Stomach smooth muscle (tissue), 2 donors: ENCODE measurements around the gene MTMR4.
"Not testable (repeated sequence)": the region's sequence is repeated elsewhere in the genome, so short reads cannot be mapped to it uniquely, and the experiment has no call there.

Experiments used
- H3K27ac ChIP-seq: one replicate; pipeline ENCODE4 v1.7.0; 2013; ENCODE audit warnings: mild to moderate bottlenecking, low read length, inconsistent platforms
- H3K27me3 ChIP-seq, 2 donors: one replicate each; pipeline ENCODE4 v1.7.0; 2013; ENCODE audit warnings: low read length in 2 of 2; ENCODE audit not compliant: insufficient read depth in 2 of 2, control insufficient read depth in 1 of 2
- H3K36me3 ChIP-seq, 2 donors: one replicate each; pipeline ENCODE4 v1.7.0; 2013; ENCODE audit warnings: low read length in 2 of 2; ENCODE audit not compliant: control insufficient read depth in 2 of 2, insufficient read depth in 2 of 2
- H3K4me1 ChIP-seq: one replicate; pipeline ENCODE4 v1.7.0; 2013; ENCODE audit warnings: low read length; ENCODE audit not compliant: control insufficient read depth, insufficient read depth
- H3K4me3 ChIP-seq, 2 donors: one replicate each; pipeline ENCODE4 v1.7.0; 2013; ENCODE audit warnings: low read length in 2 of 2
- H3K9ac ChIP-seq, 2 donors: one replicate each; pipeline ENCODE4 v1.7.0; 2013; ENCODE audit warnings: low read length in 2 of 2, mild to moderate bottlenecking in 1 of 2
- H3K9me3 ChIP-seq, 2 donors: one replicate each; pipeline ENCODE4 v1.7.0; 2013; ENCODE audit warnings: low read length in 2 of 2; ENCODE audit not compliant: control insufficient read depth in 2 of 2
- donor health status: healthy.
- donor health status: Pancreatic carcinoma.

Gene MTMR4

DNA sequence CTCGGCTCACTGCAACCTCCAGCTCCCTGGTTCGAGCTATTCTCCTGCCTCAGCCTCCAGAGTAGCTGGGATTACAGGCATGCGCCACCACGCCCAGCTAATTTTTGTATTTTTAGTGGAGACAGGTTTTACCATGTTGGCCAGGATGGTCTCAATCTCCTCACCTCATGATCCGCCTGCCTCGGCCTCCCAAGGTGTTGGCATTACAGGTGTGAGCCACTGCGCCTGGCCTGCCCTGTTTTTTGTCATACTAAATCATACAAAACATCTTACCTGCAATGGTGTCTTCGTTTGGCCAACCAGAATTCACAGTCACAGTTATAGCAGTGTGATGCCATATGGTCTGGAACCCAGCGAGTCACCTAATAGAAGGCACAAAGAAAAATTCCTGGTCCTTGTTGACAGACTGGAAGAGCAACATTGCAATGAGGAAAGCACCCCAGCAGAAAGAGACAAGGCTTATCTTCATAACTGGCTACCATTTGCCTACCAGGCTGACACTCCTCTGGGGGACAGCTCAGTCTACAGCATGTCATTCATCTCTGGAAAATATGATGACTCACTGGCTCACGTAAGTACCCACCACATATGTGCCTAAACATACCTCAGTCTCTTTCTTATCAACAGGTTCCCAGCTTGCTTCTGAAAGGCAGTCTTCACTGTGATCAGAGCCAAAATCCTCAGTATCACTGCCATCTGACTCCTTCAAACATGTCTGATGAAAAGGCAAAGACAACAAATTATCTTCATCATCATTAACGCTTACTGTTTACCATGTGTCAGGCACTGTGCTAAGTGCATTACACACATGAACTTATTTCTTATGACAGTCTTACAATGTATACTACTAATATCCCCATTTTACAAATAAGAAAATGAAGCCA is 22.0 kb downstream of the MTMR4 start:
- Histone ChIP-seq H3K27ac (no peak overlapping the region), H3K36me3 (peaks cover 59 to 61% of the 10 kb centered on the region in 2 donors), H3K4me1 (peaks cover 3% of the 10 kb centered on the region), H3K27me3 (no peaks in the 10 kb centered on the region), H3K9me3 (no peaks in the 10 kb centered on the region), H3K9ac (no peak overlapping the region), H3K4me3 (no peak overlapping the region)

DNA sequence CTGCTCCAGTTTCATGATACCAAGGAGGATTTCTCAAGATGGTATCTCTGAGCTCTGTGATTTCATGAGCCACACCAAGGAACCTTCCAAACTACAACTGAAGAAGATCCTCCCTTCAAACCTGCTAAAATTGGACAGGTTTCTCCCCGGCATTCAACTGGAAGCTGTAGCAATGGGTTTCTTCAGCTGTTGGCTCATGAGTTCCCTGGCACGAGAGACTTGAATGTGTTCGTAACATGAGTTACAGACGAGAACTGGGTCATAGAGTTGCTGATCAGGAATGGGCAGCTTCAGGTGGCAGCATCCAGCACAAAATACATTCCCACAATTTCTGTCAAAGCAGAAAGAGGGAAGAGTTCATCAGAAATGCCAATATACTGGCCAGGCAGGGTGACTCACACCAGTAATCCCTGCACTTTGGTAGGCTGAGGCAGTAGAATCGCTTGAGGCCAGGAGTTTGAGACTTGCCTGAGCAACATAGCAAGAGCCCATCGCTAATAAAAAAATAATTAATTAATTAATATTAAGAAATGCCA is 22.9 kb downstream of the MTMR4 start:
- Histone ChIP-seq H3K36me3 (peaks cover 53 to 58% of the 10 kb centered on the region in 2 donors), H3K4me3 (no peak overlapping the region), H3K27me3 (no peaks in the 10 kb centered on the region), H3K9me3 (no peaks in the 10 kb centered on the region), H3K27ac (no peak overlapping the region), H3K9ac (no peak overlapping the region), H3K4me1 (peaks cover 3% of the 10 kb centered on the region)

DNA sequence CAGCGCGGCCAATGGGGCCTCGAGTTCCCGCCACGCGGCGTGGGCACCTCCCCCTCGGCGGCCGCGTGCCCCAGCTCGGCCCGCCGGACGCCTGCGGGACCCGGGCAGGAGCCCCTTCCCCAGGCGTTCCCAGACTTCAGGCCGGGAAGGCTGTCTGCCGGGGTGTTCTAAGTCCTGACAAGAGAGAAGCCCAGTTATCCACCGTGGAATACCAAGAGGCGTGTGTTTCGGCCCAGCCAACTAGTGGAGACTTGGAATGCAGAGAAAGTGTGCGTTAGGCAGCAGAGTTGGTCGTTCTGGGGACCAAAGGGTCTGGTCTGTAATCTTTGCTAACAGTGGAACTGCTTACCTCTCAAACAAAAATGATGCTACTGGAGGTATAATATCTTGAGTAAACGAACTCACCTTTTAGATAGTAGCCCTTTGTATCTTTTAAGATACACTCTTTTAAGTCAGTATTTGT is 26.0 kb downstream of the MTMR4 start:
- H3K27me3 ChIP-seq = no peaks in the 10 kb centered on the region
- no peaks in the 10 kb centered on the region for H3K9me3 ChIP-seq
- H3K9ac ChIP-seq = no peak overlapping the region
- peaks cover 28 to 31% of the 10 kb centered on the region in 2 donors for H3K36me3 ChIP-seq
- H3K4me1 ChIP-seq = peaks cover 3% of the 10 kb centered on the region
- H3K4me3 ChIP-seq = no peak overlapping the region
- H3K27ac ChIP-seq = no peak overlapping the region

DNA sequence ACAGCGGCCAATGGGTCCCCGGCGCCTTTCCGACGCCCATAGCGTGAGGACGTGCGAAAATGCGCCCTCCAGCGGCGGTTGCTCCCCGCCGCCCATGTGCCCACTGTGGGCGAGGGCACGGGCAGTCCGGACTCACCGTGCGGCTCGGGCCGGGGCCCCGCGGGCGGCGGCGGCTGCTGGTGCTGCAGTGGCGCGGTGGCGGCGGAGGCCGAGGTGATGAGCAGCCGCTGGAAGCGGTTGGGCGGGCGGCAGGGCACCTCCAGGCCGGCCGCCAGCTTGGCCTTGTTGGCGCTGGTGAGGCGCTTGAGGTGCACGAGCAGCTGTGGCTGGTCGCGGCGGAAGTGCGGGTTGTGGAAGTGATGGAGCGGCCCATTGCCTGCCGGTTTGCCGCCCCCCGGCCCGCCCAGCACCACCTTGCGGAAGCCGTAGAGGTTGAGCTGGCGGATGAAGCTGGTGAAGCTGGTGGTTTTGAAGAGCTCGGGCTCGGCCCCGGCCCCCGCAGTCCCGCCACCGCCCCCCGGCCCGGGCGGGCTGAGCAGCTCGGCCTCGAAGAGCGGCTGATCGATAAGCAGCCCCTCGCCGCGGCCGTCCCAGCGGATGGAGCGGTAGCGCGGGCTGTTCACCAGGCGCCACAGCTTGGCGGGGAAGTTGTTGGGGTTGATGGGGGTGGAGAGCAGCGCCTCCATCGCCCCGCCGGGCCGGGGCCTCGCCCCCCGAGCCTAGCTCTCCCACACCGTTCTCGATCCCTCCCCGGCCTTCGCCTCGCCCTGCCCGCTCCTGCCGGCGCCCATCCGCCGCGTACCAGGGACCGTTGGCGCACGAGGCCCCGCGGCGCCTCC is 26.6 kb downstream of the MTMR4 start, which contains the start of gene HSF5:
TSS of gene HSF5 (minus strand) at position 820 of the 839 bp plus-strand sequence. CDS start at position 686, 134 bp downstream.
- peak within 1 kb of the TSS in 1 of 2 donors; percentile 44 for H3K4me3 ChIP-seq

DNA sequence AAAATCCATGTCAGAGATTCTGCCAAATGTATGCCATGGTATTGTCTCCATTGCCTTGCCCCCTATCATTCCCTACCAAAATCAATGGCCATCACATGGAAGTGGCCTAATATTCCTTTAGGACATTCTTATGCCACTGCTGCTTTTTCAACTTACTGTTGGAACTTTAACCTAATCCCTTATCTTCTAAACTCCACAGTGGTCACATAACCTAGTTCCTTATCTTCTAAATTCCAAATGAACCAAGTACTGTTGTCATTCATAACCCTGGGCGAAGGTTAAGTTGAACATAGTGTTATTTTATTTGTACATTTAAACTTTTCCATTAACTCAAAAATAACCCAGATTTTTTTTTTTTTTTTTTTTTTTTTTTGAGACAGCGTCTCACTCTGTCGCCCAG is 29.8 kb downstream of the MTMR4 start:
- H3K9ac ChIP-seq = no peak overlapping the region
- no peaks in the 10 kb centered on the region for H3K9me3 ChIP-seq
- no peak overlapping the region for H3K4me3 ChIP-seq
- H3K27ac ChIP-seq = no peak overlapping the region
- H3K4me1 ChIP-seq = peaks cover 3% of the 10 kb centered on the region
- peaks cover 0 to under 1% of the 10 kb centered on the region in 2 donors for H3K36me3 ChIP-seq
- H3K27me3 ChIP-seq = no peaks in the 10 kb centered on the region

More for the DNA sequence above, 26.6 kb downstream of the MTMR4 start, which contains the start of gene HSF5:
- H3K9me3 ChIP-seq = no peaks in the 10 kb centered on the region
- H3K9ac ChIP-seq = no peak within 1 kb of the TSS
- peaks cover 3% of the 10 kb centered on the region for H3K4me1 ChIP-seq
- H3K36me3 ChIP-seq = peaks cover 23 to 25% of the 10 kb centered on the region in 2 donors
- H3K27ac ChIP-seq = no peak within 1 kb of the TSS
- H3K27me3 ChIP-seq = no peaks in the 10 kb centered on the region

DNA sequence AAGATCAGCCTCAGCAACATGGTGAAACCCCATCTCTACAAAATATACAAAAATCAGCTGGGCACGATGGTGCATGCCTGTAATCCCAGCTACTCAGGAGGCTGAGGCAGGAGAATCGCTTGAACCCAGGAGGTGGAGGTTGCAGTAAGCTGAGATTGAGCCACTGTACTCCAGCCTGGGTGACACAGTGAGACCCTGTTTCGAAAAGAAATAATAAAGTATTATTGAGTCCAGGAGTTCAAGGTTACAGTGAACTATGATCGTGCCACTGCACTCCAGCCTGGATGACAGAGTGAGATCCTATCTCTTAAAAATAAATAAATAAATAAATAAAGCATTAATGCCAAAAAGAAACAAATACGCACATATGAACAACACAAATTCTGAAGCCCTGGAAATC is 32.6 kb downstream of the MTMR4 start:
- H3K9me3 ChIP-seq, H3K9ac ChIP-seq, H3K27ac ChIP-seq, H3K4me1 ChIP-seq, H3K4me3 ChIP-seq, H3K27me3 ChIP-seq, H3K36me3 ChIP-seq: not testable (repeated sequence)

DNA sequence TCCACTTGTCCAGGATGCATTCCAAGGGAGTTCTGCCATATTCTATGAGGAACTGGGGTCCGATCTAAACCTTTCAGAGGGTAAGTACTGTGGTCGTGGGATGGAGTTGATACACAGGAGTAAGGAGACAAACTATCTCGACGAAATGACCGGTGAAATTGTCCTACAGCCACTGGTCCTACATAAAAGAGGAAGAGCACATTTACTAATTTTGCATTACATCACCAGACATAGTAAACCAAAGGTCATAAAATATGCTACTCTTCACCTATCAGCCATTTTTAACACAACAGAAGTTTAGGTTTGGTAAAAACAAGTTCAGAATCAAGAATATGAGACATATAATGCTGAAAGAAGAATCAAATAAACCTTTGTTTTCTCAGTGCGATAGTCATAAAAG is 34.3 kb downstream of the MTMR4 start:
- H3K4me3 ChIP-seq = no peak overlapping the region
- no peaks in the 10 kb centered on the region for H3K4me1 ChIP-seq
- H3K36me3 ChIP-seq = no peaks in the 10 kb centered on the region
- H3K9ac ChIP-seq = no peak overlapping the region
- H3K27ac ChIP-seq = no peak overlapping the region
- H3K9me3 ChIP-seq = no peaks in the 10 kb centered on the region
- no peaks in the 10 kb centered on the region for H3K27me3 ChIP-seq

DNA sequence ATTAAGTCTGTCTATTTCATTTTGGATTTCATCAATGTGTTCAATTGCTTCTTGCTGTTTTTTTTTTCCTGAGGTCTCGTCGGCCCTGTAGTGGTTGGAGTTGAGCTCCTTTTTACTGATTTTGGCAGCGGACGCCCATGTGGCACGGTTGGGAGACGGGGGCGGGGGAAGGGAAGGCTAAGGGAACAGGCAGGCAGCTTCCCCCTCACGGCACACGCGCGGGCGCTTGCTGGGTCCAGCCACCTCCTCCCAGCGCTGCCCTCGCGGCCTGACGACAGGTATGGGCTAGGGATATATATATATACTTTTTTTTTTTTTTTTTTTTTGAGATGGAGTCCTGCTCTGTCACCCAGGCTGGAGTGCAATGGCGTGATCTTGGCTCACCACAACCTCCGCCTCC is 37.6 kb downstream of the MTMR4 start:
- Histone ChIP-seq H3K27ac (no peak overlapping the region), H3K36me3 (no peaks in the 10 kb centered on the region), H3K27me3 (no peaks in the 10 kb centered on the region), H3K9me3 (no peaks in the 10 kb centered on the region), H3K9ac (no peak overlapping the region), H3K4me1 (no peaks in the 10 kb centered on the region), H3K4me3 (no peak overlapping the region)

DNA sequence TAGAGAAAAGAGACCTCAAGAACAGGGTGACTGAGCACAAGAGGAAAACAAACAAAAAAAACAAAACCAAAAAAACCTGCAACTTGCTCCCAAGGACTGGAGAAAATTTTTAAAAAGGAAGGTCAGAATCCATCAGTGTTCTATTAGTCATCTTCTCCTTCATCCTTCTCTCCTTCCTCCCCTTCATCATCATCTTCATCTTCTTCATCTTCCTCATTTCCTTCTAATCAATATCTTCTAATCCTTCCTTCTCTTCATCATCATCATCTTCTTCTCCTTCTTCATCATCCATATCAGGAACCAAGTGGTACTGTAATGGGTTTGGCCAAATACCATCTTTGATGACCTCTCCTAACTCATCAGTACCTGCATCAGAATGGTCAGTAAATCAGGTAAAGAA is 38.5 kb downstream of the MTMR4 start:
- Histone ChIP-seq H3K9ac (no peak overlapping the region), H3K4me3 (no peak overlapping the region), H3K27me3 (no peaks in the 10 kb centered on the region), H3K36me3 (no peaks in the 10 kb centered on the region), H3K27ac (no peak overlapping the region), H3K4me1 (no peaks in the 10 kb centered on the region), H3K9me3 (no peaks in the 10 kb centered on the region)

DNA sequence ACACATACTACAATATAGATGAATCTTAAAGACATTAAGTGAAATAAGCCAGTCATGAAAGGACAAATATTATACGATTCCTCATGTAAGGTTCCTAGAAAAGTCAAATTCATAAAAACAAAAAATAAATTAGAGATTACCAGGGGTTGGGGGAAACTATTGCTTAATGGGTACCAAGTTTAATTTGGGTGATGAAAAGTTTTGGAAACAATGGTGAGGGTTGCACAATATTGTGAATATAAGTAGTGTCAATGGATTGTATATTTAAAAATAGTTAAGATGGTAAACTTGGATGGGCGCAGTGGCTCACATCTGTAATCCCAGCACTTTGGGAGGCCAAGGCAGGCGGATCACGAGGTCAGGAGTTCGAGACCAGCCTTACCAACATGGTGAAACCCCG is 44.1 kb downstream of the MTMR4 start:
- H3K27ac ChIP-seq = no peak overlapping the region
- no peaks in the 10 kb centered on the region for H3K4me1 ChIP-seq
- no peaks in the 10 kb centered on the region for H3K9me3 ChIP-seq
- no peak overlapping the region for H3K4me3 ChIP-seq
- H3K27me3 ChIP-seq = no peaks in the 10 kb centered on the region
- no peaks in the 10 kb centered on the region for H3K36me3 ChIP-seq
- no peak overlapping the region for H3K9ac ChIP-seq
